HG03354 (cell line): ENCODE measurements around the gene C1RL.

Source experiments
- ATAC-seq: cut with Tn5 transposase; IDR thresholded peaks from one replicate; pipeline ENCODE4 v1.9.1; 2021; ENCODE audit warnings: mild to moderate bottlenecking; ENCODE audit not compliant: unreplicated experiment, poor library complexity, severe bottlenecking

C1RL gene

DNA sequence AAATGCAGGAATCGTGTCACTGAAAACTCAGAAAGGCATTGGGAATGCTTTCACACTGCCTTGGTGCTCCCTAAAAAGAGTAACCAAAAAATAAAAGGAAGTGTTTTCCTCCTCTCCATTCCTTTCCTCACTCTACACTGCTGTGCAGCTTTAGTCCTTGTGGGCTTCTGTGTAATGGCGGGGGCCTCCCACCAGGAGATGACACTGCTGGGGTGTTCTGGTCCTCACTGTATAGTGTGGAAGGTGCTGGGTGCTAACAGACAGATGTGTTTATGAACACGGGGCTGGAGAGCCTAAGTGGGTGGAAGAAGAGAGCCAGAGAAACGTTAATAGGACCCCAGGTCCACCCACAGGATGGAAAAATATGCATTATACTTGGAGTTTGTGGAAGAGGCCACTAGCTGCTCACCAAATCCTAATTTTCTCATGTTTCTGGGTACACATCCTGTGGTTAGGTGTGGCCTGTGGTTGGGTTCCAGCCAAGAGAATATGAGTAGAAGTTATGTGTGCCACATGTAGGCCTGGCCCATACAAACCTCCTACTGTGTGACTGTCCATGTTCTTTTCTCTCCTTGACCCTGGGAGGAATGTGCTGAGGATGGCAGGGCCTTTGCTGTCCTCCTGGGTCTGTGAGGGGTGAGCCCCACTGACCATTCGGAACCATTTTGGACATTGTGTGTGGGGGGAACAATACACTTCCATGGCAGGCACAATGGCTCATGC, 62.5 kb downstream of the C1RL start:
- ATAC-seq: no peak

DNA sequence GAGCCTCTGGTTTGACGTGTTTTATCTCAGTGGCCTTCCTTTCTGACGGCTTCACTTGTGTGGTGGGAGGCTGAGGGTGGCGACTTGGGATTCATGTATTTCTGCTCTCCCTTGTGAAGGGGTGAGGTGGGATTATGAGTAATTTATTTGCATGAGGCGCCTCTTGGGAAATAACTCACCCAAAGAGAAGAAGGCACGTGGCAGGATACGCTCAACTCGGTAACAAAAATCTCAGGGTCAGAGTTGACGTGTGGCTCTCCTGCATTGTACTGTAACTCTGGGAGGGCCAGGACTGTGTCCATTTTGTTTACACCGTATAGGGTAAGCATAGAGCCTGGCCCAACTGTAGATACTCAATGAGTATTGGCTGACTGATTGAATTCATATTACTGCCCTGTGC, 63.1 kb downstream of the C1RL start:
- ATAC-seq: no peak
